ENCODE measurements around the gene RARG.

Gene RARG

DNA sequence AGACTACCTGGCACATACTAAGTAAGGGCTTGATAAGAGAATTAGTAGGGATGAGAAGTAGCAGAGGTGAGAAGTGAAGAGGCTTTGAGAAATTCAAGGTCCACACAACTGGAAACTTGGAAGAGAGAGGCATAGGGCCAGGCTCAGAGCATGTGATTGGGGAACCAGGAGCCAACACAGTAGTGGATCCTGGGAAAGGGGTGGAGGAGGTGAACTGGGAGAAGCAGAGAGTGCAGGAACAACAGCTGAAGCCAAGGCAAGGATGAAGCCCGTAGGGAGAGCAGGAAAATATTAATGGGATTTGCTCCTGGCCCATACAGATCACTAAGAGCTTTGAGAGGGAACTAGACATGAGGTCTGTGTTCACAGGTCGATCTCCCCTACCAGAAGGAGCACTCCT is 23.6 kb downstream of the RARG start:
- DNase-seq (ENCODE audit: low read depth): no peak
- H3K4me3 ChIP-seq (ENCODE audit: low read depth, low read length): peak overlapping the region; percentile 62
- TF ChIP-seq, protein P1, sequence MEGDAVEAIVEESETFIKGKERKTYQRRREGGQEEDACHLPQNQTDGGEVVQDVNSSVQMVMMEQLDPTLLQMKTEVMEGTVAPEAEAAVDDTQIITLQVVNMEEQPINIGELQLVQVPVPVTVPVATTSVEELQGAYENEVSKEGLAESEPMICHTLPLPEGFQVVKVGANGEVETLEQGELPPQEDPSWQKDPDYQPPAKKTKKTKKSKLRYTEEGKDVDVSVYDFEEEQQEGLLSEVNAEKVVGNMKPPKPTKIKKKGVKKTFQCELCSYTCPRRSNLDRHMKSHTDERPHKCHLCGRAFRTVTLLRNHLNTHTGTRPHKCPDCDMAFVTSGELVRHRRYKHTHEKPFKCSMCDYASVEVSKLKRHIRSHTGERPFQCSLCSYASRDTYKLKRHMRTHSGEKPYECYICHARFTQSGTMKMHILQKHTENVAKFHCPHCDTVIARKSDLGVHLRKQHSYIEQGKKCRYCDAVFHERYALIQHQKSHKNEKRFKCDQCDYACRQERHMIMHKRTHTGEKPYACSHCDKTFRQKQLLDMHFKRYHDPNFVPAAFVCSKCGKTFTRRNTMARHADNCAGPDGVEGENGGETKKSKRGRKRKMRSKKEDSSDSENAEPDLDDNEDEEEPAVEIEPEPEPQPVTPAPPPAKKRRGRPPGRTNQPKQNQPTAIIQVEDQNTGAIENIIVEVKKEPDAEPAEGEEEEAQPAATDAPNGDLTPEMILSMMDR (IDR thresholded peaks at IDR 0.05; ENCODE audit: insufficient read depth, low read depth, low read length, missing control alignments): no peak

DNA sequence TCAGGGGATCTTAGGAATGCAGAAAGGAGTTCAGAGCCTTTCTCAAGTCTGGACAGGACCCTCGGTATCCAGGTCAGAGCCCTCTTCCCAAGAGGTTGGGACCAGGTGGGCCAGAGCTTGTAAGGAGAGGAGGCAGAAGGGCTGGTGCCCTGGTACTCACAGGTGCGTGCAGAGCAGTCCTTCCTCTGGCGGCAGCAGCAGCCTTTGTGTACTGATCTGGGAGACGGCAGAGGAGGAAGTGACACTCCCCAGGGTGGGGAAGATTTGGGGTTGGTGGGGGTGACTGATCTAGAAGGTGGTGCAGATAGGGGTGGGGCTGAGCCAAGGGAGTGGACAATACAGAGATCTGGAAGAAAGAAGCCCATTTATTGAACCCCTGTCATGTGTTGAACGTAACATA is 25.0 kb downstream of the RARG start, which contains the start of gene ITGB7:
ITGB7 (minus strand) TSS at position 210 of the 400 bp plus-strand sequence. CDS start 6,808 bp downstream, outside the sequence.
- DNase-seq (ENCODE audit: low read depth): peak; percentile 93
- H3K4me3 ChIP-seq (ENCODE audit: low read depth, low read length): peak within 1 kb of the TSS; percentile 65
- TF ChIP-seq, protein P1 (IDR thresholded peaks at IDR 0.05; ENCODE audit: insufficient read depth, low read depth, low read length, missing control alignments): no peak

DNA sequence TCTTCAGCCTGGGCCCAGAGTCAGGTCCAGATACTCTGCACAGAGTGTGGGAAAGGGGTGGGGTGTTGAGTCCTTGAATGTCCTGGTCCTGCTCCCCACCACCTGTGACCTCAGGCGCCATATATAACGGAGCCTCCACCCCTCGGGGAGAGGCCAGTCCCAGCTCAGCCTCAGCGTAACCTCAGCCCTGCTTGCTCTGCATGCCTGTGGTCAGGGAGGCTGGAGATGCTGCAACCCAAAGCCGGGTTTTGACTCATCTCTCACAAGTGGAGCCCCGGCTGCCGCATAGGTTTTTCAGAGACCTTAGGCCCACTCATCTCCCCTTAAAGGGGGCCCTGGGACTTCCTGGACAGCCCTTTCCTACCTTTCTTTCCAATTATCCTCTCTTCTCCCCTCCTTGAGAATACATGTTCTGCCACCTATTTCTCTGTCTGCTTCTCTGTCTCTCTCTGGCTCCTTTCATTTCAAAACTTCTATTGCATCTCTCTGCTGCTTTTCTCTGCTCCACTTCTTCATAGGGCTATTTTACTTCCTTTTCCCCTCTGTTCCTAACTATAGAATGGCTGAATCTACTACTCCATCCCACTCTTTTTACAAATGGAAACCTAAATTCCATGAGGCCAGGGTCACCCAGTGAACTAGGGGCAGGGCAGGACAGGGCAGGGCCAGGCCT is 26.1 kb downstream of the RARG start:
- DNase-seq (ENCODE audit: low read depth): peak; percentile 97
- H3K4me3 ChIP-seq (ENCODE audit: low read depth, low read length): peak overlapping the region; percentile 65
- TF ChIP-seq, protein P1 (IDR thresholded peaks at IDR 0.05; ENCODE audit: insufficient read depth, low read depth, low read length, missing control alignments): no peak

DNA sequence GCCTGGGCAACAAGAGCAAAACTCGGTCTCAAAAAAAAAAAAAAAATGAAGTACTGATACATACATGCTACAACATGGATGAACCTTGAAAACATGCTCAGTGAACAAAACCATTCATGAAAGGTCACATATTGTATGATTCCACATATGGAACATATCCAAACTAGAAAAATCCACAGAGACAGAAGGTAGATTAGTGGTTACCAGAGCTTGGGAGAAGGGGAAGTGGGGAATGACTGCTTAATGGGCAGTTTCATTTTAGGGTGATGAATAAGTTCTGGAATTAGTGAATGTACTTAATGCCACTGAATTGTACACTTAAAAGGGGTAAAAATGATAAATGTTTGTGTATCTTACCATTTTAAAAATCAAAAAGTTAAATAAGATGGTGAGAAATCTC is 27.7 kb downstream of the RARG start:
- no peak for DNase-seq (ENCODE audit: low read depth)
- H3K4me3 ChIP-seq (ENCODE audit: low read depth, low read length): peak overlapping the region; percentile 65
- TF ChIP-seq, protein P1 (IDR thresholded peaks at IDR 0.05; ENCODE audit: insufficient read depth, low read depth, low read length, missing control alignments): no peak

DNA sequence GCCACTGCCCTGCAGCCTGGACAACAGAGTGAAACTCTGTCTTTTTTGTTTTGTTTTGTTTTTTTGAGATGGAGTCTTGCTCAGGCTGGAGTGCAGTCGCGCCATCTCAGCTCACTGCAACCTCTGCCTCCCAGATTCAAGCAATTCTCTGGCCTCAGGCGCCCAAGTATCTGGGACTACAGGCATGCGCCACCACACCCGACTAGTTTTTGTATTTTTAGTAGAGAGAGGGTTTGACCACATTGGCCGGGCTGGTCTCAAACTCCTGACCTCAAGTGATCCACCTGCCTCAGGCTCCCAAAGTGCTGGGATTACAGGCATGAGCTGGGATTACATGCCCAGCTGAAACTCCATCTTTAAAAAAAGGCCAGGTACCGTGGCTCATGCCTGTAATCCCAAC is 29.7 kb downstream of the RARG start:
- DNase-seq (ENCODE audit: low read depth): peak; percentile 53
- peak overlapping the region; percentile 65 for H3K4me3 ChIP-seq (ENCODE audit: low read depth, low read length)

DNA sequence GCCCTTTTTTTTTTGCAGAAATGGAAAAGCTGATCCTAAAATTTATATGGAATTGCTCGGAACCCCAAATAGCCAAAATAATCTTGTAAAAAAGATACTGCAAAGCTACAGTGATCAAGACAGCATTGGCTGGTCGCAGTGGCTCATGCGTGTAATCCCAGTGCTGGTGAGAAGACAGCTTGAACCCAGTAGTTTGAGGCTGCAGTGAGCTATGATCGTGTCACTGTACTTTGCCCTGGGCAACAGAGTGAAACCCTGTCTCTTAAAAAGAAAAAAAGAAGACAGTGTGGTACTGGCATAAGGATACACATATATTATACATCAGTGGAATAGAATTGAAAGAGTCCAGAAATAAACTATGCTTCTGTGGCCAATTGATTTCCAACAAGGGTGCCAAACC is 30.4 kb downstream of the RARG start:
- TF ChIP-seq, protein P1 (IDR thresholded peaks at IDR 0.05; ENCODE audit: insufficient read depth, low read depth, low read length, missing control alignments): no peak
- H3K4me3 ChIP-seq (ENCODE audit: low read depth, low read length): peak overlapping the region; percentile 65
- no peak for DNase-seq (ENCODE audit: low read depth)

DNA sequence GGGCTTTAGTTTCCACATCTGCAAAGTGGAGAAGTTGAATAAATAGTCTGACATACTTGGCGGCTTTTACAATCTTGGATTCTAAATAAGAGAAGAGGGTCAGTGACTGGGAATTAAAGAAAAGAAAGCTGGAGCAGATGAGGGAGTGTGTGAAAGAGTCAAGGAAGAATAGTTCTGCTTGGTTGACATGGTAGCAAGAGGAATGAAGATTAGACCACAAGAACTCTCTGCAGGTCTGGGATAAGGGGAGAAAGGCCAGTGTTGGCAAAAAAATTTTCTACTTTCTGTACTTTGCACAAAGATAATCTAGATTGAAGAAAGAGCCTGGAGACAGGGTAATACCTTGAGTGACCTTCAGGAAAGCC is 30.9 kb downstream of the RARG start:
- DNase-seq (ENCODE audit: low read depth): no peak
- H3K4me3 ChIP-seq (ENCODE audit: low read depth, low read length): peak overlapping the region; percentile 65
- TF ChIP-seq, protein P1 (IDR thresholded peaks at IDR 0.05; ENCODE audit: insufficient read depth, low read depth, low read length, missing control alignments): no peak

All from GM12865 (cell line).